IPS-NIHi7 (cell line): Measurements from ENCODE around the gene EPS8.
"Not testable (repeated sequence)": the region's sequence is repeated elsewhere in the genome, so short reads cannot be mapped to it uniquely, and the experiment has no call there.

Experiments used
- DNase-seq: peaks from one replicate; pipeline ENCODE4 v3.0.0; 2012; ENCODE audit warnings: mixed read lengths; ENCODE audit errors: extremely low spot score

The EPS8 gene

DNA sequence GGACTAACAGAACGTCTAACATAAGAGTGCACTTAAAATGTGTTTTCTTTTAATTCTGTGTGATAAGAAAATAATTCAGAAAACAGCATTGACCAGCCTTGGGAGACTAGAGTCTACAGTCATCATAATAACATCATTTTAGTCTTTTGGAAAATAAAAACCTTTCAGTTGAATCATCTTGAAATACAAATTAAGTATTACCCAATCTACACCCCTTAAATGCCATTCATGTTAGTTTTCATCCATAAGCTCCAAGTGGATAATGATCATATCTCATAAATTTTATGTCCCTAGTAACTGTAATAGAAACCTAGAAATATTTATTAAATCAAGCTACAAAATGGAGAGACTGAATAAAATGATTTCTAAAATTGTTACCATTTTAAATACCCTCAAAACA is 32.4 kb downstream of the EPS8 start:
- DNase-seq = no peak

DNA sequence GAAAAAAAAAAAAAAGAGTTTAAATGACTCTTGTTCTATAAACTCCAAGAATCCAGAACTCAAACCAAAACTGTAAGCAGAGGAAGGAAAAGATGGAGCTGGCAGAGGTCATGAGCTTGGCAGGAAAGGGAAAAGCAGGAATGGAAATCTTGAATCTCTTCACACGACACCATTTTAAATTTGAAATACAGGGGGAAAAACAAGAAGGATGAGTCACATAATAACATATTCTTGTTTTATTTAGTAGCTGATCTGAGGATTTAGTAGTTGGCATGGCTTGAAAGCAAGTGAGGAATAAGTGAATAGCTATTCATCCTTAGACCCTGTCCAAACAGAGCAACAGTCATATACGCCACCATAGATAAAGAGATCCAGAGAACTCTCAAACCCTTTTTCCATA is 35.0 kb downstream of the EPS8 start:
- DNase-seq = no peak

DNA sequence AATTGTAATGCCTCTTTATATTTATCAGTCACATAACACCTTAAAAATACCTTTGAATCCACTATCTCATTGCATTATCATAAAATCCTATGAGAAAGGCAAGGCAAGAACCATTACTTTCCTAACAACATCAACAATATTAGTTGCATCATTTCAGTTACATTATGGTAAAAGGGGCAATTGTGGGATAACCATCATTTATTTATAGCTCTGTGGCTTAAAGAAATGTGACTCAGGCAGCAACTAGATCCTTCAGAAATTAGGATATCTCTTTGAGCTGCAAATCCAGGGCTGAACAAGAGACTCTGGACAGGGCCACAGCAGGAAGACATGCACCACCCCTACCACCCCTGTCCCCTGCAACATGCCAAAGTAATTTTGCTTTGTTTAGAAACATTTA is 36.4 kb downstream of the EPS8 start:
- DNase-seq = no peak

DNA sequence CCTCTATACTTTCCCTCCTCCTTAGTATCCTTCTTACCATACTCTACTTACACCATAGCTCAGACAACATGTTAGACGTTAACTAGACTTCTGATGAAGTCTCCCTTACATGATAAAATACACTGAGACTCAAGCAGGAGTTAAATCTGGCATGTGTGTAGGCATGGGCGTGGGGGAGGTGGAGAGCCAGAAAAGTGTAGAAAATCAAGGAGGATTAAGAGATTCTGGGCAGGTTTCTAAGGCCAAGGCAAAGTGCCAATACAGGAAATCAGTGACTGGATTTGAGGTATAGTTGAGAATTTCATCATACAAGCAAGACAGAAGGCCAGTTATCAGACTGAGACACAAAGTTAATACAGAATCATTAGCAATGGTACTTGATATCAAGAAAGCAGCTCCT is 37.4 kb downstream of the EPS8 start:
- no peak for DNase-seq

DNA sequence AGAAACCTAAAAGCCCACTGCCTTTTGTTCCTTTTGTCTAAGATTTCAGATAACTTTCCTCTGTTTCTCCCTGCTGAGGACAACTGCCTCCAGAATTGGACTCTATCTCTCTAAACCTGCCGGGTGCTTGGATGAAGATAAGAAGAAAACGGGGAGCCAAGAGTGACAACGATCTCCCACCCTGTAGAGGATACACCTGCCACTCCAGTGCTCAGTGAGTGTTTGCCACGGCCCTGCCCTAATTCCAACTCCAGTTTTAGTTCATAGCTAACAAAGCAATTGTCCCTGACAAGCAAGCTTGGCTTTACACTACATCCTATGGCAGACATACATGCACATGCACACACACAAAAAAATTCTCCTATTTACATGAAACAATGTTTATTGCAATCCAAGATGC is 39.3 kb downstream of the EPS8 start:
- no peak for DNase-seq

DNA sequence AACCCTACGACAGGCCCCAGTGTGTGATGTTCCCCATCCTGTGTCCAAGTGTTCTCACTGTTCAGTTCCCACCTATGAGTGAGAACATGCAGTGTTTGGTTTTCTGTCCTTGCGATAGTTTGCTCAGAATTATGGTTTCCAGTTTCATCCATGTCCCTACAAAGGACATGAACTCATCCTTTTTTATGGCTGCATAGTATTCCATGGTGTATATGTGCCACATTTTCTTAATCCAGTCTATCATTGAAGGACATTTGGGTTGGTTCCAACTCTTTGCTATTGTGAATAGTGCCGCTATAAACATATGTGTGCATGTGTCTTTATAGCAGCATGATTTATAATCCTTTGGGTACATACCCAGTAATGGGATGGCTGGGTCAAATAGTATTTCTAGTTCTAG is 47.3 kb downstream of the EPS8 start:
- DNase-seq = not testable (repeated sequence)

DNA sequence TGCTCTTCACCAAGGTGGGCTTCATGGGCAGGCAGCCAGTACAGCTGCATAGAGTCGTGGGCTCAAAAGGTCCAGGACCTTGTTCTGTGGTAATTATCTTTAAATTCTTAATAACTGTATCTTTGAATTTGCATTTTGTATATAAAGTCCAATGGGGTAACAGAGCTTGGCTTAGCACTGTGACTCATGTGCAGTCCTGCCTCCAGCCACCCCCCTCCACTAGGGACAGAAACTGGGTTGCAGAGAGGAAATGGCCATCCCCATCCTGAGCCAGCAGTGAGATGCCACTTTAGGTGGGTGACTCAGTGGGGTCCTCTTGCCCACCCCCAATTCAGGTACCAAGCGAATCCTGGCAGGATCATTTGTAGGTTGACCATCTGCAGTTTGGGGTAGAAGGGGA is 48.1 kb downstream of the EPS8 start:
- DNase-seq = no peak

DNA sequence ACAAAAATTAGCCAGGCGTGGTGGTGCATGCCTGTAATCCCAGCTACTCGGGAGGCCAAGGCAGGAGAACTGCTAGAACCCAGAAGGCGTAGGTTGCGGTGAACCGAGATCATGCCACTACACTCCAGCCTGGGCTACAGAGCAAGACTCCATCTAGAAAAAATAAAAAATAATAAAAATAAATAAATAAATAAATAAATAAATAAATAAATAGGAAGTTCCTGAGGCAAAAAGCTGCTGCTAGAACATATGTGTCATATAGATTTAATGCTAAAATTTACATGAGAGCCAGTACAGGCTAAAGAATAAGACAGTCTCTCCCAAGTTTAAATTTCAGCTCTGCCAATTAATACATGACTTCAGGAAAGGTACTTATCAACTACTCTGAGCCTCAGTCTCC is 48.8 kb downstream of the EPS8 start:
- DNase-seq = not testable (repeated sequence)

DNA sequence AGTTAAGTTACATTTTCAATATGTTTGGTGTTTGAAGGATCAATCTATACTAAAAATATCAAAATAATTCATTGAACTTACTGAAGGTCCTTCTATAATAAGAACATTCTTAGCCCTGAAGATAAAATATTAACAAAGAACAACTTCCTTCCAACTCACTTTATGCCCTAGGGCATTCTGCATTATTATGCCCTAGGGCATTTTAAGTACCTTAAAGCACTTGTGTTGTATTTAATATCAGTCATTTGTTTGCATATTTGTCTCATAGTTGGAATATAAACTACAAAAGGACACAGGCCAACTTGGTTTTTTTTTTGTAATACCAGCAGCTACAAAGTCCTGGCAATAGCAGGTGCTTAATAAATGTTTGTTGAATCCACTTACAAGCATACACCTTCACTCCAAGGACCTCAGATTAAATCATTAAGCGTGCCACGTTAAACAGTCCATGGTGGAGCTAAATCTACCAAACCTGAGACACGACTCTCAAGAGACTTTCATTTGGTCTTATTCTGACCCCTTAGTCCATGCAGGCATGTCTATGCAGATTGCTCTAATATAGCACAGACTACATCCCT is 50.7 kb downstream of the EPS8 start:
- no peak for DNase-seq

DNA sequence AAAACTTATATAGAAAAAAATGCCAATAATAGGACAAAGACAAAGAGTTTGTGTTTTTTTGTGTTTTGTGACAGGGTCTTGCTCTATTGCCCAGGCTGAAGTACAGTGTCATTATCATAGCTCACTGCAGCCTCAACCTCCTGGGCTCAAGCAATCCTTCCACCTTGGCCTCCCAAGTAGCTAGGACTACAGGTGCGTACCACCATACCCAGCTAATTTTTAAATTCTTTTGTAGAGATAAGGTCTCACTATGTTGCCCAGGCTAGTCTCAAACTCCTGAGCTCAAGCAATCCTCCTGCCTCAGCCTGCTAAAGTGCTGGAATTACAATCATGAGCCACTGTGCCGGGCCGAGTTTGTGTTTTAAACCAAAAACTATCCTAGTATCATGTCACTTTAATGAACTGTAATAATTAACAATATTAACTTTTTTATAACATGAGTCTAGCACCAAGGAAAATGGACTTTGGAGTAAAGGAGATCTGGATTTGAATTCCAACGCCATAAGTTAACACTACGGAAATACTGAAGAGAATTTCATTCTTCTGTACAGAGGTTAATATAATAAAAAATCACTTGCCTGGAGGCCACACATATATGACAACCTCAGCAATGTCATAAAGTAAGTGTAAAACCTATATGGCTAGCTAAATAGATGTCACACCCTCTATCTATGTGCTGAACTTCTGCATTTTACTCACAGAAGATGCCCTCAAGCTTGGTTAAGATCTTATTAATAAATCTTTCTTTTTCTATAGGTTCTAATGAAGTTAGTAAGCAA is 53.2 kb downstream of the EPS8 start:
- DNase-seq = no peak

DNA sequence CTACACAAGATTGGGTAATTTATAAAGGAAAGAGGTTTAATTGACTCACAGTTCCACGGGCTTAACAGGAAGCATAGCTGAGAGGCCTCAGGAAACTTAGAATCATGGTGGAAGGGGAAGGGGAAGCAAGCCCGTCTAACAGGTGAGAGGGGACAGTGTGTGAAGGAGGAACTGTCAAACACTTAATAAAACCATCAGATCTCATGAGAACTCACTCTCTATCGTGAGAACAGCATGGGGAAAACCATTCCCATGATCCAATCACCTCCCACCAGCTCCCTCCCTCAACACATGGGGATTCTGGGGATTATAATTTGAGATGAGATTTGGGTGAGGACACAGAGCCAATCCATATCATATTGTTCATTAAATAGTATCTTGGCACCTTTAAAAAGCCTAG is 56.1 kb downstream of the EPS8 start:
- DNase-seq = no peak

DNA sequence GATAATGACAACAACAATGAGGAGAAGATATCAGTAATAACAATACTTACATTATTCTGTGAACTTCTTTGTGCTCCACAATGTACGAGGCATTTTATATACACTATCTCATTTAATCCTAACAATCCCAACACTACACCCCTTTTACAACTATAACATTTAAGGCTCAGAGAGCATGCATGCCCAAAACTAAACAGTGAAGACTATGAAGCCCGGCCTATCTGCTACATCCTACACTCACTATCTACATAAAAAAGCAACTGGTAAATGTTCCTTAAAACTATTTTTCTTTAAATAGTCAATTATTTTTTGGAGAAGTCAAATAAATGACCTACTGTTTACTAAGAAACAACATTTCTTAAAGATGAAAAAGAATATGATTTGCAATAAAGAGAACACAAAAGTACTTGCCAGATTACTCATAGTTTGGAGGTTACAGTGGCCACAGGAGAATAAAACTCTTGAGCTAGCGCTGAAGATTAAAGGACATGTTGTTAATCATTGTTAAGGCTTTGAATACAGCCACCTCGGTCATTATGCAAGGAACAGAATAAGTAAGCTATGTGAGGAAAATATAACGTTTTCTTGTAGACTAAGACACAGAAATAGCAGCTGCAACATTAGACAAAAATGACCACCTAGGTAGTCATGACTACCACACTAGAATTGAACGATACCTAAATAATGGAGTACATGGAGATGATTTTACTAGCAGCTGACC is 56.7 kb downstream of the EPS8 start:
- DNase-seq = no peak

DNA sequence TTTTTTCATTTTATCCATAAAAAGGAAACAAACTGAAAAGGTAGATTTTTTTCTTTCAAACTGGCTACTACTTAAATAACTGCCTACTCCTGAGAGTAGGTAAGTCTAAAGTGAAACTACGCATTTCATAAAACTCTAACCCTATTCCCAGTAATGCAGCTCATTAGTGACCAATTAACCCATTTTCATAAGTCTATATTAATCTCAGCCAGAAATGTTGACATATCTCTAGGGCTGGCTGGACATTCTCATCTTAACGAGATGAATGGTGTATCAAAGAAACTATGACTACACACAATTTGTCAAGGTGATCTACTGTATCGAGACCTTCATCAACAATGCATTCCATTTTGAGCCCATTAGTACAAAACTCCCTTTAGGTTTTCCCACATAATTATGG is 57.2 kb downstream of the EPS8 start:
- DNase-seq = no peak

DNA sequence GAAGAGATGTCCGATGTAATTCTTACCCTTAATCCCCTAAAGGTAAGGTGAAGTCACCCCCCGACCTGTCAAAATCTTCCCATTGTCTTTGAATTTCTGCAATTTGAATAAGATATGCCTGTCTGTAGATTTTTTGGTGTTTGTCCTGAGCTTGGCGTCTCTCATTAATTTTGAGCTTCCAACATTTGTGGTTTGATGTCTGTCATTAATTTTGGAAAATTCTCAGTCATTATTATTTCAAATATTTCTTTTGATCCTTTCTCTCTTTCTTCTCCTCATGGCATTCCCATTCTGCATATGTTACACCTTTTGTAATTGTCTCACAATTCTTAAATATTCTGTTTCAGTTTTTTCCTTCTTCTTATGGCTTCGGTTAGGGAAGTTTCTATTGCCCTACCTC is 60.1 kb downstream of the EPS8 start:
- no peak for DNase-seq

DNA sequence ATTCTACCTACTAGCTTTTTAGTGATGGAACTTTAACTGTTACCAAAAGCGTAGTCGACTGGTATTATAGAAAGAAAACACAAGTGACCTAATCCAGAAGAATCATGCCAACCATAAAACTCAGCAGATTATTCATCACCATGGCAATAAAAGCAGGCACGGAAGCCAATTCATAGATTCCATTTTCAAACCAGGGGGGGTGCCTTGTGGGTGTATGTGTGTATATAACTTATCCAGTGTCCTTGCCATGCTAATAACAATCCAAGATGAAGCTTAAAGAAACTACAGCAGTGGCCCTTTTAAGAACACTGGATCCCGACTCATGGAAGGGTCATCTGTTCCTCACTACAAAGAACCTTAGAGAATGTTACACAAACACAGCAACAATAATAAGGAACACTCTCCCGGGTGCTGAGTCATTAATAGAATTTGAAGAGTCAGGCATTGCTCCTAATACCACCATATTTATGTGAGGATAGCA is 61.0 kb downstream of the EPS8 start:
- DNase-seq = no peak

DNA sequence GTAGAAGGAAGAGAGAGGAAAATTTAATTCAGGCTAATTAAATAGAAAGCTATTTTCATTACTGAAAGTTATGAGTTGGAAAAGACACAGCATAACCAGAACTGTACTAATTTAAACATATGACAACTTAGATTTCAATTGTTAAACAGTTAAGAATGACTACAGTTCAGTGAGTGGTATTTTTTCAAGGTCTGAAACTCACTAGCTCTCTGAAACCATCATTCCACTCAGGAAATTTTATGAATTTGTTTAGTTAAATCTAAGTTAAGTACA is 62.4 kb downstream of the EPS8 start:
- DNase-seq = no peak

DNA sequence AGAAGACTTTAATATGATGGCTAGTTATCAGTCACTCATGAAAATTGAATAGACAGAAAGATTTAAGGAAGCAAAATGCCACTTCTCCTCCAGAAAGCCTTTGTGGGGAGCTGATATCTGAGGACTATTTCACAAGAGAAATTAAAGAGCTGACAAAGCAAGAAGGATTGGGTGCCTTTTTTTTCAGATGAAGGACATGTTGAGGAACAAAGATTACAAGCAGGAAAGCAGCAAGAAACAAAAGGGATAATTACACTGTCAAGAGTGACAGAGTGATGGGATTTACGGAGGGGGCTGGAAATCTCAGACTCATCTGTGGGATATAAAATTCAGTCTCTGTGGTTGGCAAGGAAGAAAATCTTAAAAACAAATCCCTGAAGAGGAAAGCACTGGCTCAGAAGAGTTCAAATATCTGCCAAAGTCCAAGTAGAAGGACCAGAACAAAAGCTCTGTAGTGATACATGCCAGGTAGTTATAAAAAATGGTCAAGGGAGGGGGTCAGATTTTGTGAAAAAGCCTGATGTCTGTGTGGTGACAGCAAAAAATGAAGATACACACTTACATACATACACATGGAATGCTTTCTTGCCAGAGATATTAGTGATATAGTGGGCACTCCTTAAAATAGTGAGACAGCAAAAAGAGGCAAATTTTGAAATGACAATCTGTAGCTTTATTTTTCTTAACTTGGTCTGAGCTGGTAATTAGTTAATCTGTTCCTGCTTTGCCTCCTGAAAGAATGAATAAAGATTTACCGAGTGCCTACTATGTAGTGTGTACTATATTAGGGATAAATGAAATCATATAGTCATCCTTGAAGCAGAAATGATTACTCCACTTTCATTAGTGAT is 62.9 kb downstream of the EPS8 start:
- DNase-seq = no peak

DNA sequence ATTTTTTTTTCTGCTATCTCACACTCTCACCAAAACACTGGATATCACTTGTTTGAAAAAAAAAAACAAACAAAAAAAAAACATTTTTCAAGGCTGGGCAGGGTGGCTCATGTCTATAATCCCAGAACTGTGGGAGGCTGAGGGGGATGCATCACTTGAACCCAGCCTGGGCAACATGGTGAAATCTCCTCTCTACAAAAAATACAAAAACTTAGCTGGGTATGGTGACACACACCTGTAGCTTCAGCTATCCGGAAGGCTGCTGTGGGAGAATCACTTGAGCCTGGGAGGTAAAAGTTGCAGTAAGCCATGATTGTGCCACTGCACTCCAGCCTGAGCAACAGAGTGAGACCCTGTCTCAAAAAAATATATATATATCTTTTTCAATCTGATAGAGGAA is 66.2 kb downstream of the EPS8 start:
- no peak for DNase-seq

DNA sequence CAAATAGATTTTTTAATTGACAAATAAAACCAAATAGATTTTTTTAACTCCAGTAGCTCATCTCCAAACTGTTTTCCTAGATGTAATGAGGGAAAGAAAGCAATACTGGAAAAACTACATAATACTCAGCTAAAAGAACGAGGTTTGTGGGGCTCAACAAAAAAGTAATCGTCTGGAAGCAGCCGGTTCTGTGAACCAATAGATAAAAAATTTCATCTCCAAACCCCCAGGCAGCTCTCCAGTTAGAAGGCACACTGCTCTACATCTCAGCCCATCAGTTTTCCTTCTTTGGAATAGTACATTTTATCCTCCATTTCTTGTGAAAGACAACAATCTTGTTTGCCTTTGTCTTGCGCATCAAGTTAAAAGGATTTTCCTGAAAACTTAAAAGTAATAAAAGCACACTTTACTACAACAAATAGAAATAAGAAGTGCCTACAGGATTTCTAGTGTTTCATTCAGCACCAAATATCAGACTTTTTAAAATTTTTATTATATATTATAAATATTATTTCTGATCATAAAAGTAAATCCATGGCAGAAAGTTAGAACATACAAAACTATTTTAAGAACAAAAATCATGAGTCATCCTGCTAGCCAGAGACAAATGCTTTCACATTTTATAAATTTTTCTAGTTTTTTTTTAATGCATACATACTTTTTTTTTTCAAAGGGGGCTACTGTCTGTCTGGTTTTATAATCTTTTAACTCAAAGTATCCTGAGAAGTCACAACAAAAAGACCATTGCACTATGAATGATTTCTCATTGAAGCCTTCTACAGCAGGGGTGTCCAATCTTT is 67.7 kb downstream of the EPS8 start:
- no peak for DNase-seq

DNA sequence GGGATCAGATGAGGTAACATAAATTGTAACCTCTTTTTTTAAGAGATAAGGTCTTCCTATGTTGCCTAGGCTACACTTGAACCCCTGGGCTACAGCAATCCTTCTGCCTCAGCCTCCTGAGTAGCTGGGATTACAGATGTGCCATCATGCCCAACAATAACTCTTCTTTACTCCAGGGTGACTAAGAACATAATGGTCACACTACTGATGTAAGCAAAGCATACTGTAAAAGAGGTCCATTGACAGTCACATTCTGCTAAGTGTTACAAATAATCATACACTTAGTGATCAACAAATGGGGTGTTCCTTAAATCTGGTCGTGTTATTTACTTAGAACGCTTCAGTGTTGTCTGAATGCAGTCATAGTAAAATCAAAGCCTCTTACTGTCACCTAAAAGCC is 68.9 kb downstream of the EPS8 start:
- no peak for DNase-seq

DNA sequence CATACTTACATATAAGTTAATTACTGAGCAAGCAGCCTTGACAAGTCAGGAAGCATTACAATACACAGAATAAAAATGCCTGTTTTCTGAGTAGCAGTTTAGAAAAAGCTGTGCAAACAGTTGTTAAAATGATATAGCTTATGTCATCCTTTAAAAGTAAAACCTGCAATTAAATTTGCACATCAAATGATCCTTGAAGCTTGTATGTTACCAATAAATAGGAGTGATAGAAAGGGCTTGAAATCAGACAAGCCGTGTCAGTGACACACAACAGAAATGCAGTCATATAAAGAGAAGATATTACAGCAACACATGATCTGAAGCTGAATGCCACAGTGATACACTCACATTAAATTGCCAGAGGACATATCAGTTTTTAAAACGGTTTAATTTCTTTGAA is 70.0 kb downstream of the EPS8 start:
- DNase-seq = no peak
